GM21737 (cell line): ENCODE measurements around the gene PGBD2.
"Not testable (repeated sequence)": the region's sequence is repeated elsewhere in the genome, so short reads cannot be mapped to it uniquely, and the experiment has no call there.

Experiments
- ATAC-seq: cut with Tn5 transposase; IDR thresholded peaks from one replicate; pipeline ENCODE4 v1.9.1; 2021; ENCODE audit warnings: mild to moderate bottlenecking, moderate library complexity; ENCODE audit not compliant: unreplicated experiment

Gene PGBD2, protein sequence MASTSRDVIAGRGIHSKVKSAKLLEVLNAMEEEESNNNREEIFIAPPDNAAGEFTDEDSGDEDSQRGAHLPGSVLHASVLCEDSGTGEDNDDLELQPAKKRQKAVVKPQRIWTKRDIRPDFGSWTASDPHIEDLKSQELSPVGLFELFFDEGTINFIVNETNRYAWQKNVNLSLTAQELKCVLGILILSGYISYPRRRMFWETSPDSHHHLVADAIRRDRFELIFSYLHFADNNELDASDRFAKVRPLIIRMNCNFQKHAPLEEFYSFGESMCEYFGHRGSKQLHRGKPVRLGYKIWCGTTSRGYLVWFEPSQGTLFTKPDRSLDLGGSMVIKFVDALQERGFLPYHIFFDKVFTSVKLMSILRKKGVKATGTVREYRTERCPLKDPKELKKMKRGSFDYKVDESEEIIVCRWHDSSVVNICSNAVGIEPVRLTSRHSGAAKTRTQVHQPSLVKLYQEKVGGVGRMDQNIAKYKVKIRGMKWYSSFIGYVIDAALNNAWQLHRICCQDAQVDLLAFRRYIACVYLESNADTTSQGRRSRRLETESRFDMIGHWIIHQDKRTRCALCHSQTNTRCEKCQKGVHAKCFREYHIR

GRCh38 chr1:248906009-248906752, at the start of gene PGBD2:
Gene PGBD2, plus strand, starts transcription at chr1:248906235. Its CDS starts 7,628 bp downstream, at chr1:248913863.
- peak; percentile 93 for ATAC-seq

DNA sequence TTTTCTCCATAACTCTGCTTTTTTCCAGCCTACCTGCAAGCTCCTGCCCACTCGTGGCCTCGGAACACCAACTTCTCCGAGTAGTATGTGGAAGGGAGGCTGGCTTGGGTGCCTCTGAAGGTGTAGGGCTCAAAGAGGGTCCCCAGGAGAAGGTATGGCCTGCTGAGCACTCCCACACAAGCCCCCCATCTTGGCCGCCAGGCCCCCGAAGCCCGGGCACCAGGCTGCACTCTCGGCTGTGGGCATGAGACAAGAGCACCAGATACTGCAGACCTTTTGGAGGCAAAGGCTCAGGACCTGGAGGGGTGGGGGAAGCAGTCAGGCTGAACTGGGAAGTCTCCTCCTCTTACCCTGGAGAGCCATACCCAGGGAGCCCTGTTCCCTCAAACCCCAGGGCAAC, 48.8 kb upstream of the PGBD2 start:
- no peak for ATAC-seq

DNA sequence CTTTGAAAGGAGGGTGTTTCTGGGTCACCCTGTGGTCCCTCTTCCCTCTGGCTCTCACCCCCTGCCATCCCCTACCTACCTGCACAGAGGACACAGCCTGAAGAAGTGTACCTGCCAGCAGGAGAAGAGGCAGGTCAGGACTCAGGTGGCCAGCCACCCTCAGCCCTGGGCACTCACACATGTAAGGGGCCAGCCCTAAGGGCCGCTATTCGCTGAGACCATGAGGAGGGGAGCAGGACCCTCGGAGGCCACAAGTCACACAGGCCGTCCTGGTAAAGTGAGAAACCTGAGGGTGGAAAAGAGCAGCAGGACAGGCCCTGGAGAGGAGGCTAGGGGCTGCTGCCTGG, 48.3 kb upstream of the PGBD2 start:
- no peak for ATAC-seq

GRCh38 chr1:248858096-248858890, 47.7 kb upstream of the PGBD2 start:
- peak; percentile 38 for ATAC-seq

DNA sequence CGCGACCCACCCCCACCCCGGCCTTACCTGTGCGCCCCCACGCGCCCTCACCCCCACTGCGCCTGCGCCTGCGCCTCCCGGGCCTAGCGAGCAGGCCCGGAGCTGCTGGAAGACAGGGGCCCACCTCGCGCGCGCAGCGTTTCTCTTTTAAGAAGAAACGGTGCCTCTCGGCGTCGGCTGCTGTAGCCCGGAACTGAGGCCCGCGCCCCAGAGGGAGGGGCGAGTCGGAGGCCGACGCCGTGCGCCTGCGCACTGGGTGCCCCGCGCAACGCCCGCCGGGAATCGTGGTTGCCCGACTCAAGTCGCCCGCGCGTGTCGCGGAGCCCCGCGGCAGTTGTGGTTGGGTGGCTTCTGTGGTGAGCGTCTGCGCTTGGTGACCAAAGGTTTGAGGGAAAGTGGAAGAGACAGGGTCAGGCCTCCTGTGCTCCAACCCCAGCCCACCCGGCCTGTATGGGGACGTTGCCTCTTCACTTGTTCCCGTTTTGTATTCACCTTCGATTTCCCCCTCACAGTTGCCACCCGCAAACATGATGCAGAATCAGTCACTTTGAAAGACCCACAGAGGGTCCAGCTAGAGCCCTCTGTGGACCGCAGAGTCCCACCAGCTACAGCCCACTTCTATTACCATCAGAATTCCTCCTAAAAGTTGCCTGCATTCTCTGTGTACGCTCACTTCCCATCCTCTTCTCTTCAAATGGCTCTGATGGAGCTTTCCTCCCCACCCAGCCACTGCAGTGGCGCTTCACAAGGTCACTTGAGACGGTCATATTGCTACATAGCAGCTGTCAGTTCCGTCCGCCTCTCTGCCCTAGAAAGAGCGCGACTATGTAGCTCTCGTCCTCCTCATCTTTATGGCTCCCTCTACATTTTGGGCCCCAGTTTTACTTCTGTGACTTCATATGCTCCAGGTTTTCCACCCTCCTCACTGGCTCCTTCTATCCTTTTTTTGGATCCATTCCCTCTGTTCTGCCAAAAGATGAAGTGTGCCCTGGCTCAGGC, 46.8 kb upstream of the PGBD2 start, which contains the start of gene ZNF692:
Gene ZNF692, minus strand, starts transcription at position 195 of the 999 bp plus-strand sequence. CDS start 776 bp downstream, outside the sequence.
- peak; percentile 81 for ATAC-seq

GRCh38 chr1:248860007-248860406, 46.0 kb upstream of the PGBD2 start:
- ATAC-seq: no peak

- ATAC-seq: no peak
Observed at GRCh38 chr1:248861616-248862015, 44.4 kb upstream of the PGBD2 start.

DNA sequence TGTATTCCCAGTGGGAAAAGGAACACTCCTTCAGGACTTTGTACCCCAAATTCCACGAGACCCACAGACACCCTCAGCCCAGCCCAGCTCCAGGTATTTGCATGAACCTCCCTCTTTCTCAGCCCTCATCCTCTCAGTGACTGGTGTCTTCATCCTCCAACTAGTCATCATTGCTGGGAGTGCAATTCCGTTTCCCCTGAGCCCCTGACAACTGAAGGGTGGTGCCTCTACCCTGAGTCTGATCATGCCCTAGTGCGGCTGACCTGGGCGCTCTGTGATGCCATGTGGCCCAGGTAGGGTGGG, 43.4 kb upstream of the PGBD2 start:
- peak; percentile 3 for ATAC-seq

DNA sequence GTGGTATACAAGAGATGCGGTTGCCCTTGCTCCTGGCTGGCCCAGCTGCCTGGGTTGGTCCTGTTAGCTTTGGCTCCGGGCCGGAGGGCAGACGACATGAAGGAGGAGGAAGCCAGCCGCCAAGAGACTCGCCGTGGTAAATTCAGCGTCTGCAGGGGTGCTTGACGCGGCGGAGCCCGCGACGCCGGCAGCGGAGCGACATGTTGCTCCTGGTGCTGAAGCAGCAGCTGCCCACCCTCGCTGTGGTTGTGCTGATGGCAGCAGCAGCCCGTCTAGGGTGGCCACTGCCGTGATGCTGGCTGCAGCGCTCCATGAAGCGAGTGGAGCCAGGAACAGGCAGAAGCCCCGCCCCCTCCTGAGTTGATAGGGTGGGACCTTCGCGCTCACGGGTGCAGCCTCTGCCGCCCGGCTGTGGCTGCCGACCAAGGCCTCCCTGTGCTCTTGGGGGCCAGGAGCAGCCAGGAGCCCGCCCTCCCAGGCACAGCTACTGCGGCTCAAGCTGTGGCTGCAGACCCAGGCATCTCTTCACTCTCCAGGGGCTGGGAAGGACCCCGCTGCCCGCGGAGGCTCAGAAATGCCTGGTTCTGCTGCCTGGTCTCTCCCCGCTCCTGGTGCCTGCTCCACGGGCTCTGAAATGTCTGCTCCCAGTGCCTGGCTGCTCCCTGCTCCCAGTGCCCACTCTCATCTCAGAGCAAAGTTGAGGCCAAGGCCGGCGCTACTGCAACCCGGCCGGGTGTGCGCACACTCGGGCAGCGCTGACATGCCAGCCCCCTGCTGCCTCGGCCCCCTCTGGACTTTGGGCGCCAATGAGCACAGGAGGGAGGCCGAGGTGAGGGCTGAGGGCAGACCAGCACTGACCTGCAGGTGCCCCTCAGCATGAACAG, 42.8 kb upstream of the PGBD2 start:
- ATAC-seq: peak; percentile 59

DNA sequence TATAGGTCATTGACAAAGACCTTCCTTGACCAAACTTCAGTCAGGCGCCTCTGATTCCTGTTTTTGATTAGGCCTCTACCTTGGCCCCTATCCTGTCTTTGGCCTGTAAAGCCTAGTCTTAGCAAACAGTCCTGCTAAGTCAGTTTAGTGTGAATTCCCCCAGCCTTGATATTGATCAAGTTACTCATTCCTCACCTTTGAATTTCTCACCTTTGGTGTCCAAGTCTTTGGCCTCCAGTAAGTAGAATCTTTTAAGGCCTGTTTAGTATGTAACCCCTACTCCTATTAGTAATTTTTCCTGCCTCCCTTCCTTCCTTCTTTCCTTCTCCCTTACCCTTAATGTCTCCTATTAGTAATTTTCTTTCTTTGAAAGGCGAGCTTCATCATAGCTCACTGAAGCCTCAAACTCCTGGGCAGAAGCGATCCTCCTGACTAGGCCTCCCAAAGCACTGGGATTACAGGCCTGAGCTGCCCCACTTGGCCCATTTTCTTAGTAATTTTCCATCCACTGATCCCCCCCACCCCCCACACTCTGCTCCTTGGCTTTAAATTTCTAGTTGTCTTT, 34.1 kb upstream of the PGBD2 start:
- ATAC-seq: no peak

DNA sequence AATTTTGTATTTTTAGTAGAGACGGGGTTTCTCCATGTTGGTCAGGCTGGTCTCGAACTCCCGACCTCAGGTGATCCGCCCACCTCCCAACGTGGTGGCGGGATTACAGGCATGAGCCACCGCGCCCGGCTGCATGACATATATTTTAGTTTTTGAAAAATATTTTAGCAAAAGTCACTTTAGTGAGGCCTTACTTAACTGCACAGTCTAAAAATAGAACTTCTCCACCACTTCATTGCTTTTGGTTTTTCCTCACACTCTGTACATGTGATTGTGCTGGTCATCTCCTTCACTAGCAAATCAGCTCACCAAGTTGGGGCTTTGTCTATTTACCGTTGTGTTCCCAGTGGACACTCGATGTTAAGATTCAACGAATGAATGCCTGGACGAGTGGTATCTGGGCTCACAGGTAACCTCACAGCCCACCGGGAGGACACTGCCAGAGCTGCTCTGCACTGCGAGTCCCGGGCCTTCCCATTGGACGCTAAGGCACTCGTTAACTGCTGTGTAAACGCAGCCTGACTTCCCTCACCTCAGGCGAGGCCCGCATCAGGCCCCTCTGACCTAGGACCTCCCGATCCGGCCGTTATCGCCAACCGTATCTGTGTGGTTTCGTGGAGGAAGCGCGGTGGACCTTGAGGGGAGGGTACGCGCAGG, 33.2 kb upstream of the PGBD2 start:
- ATAC-seq: peak; percentile 36

GRCh38 chr1:248873409-248873992, 32.5 kb upstream of the PGBD2 start:
- peak; percentile 79 for ATAC-seq

DNA sequence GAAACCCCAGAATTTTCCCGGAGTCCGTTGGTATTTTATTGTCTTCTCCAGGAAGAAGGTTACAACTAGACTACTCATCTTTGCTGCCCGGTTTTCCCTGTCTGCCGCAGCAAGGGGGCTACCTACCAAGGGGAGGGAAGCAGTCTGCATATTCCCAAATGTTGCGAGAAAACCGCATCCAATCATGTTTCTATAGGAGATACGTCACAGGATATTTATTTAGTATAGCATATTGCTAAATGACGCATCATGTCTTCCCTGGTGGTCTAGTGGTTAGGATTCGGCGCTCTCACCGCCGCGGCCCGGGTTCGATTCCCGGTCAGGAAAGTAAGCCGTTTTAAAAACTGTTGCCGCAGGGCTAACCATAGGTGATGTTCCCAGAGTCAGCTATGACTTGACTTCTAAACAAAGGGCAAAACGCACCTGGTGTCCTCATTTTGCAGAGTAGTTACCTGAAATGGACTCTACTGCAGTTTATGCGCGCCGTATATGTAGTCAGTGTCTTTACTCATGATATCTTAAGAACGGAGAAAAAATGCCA, 32.0 kb upstream of the PGBD2 start:
- ATAC-seq: peak; percentile 57

DNA sequence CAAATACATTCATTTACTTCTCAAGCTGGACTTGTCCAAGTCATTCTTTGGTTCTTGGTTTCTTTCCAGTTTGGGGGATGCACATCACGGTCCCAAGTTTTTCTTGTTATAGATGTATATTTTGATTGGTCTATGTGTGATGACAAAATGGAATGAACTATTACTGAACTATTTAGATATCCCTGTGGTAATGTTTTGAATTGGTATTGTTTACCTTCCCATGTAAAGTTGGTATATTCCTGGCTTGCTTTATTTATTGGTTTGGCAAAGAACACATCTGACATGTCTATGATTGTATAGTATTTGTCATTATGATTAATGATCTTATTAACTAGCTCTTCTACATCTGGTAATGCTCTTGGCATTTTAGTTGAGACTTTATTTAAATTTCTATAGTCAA, 24.8 kb upstream of the PGBD2 start:
- no peak for ATAC-seq

DNA sequence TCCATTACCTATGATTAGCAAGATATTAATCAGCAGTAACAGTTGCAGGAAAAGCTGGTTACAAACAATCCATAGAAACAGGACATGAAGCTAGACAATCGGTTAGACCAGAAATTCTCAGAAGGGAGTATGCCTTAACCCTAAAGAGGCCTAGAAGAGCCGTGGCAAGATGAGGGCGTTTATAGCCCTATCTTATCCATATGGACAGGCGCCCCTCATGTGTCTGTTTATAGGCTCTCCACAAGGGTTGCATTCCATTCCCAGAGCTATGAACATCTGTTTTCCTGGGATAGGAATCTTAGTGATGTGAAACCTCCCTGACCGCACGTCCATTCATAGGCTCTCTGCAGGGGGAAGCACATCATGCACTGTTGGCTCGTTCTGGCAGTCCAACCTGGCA, 23.6 kb upstream of the PGBD2 start:
- ATAC-seq: not testable (repeated sequence)

GRCh38 chr1:248884632-248885295, 21.3 kb upstream of the PGBD2 start:
- no peak for ATAC-seq

- no peak for ATAC-seq
Observed at GRCh38 chr1:248885646-248886045, 20.4 kb upstream of the PGBD2 start.
